Activated T-helper 1 cell treated with anti-CD3 and anti-CD28 coated beads, Interleukin-12 subunit alpha, Interleukin-12 subunit beta, Interleukin-2, Interleukin-4 antibody, amounts not matched to agents 30 ng/mL and 10 ng/mL and 1 ng/mL, durations not matched to agents 14 hours and 24 hours and 36 hours (primary cell): ENCODE data around the gene UBE2N. TPM values are rescaled to one million over a fixed set of nuclear protein-coding genes. Genes with fewer than 3 reads are reported as not detected.
"Not testable (repeated sequence)": the region's sequence is repeated elsewhere in the genome, so short reads cannot be mapped to it uniquely, and the experiment has no call there.

Experiments
- DNase-seq: peaks from one replicate; pipeline ENCODE4 v3.0.0; 2021; ENCODE audit warnings: low spot score
- H3K27ac Mint-ChIP-seq: one replicate; pipeline ENCODE4 v1.8.0; 2021; ENCODE audit warnings: mild to moderate bottlenecking, mixed read lengths
- H3K27me3 Mint-ChIP-seq: one replicate; pipeline ENCODE4 v1.8.0; 2022; ENCODE audit warnings: mild to moderate bottlenecking, moderate library complexity, mixed read lengths; ENCODE audit not compliant: insufficient read depth
- H3K36me3 Mint-ChIP-seq: one replicate; pipeline ENCODE4 v1.8.0; 2021; ENCODE audit warnings: low read depth, mixed read lengths
- H3K4me1 Mint-ChIP-seq: one replicate; pipeline ENCODE4 v1.8.0; 2021; ENCODE audit warnings: low read depth, mixed read lengths
- H3K4me3 Mint-ChIP-seq: one replicate; pipeline ENCODE4 v1.8.0; 2021; ENCODE audit warnings: mild to moderate bottlenecking, moderate library complexity, mixed read lengths
- H3K9me3 Mint-ChIP-seq: one replicate; pipeline ENCODE4 v1.8.0; 2021; ENCODE audit warnings: mixed read lengths
- intact Hi-C: fragments of 100-400 bp; cut with micrococcal nuclease; formaldehyde crosslinking; loops from one replicate; pipeline ENCODE4 v1.15.1; 2024
- total RNA-seq: library from RNA; stranded (reverse); gene quantifications from 2 replicates; pipeline ENCODE4 v1.2.3, GENCODE V29; 2022

Gene UBE2N
- total RNA-seq, 1 donor from 2014 or later, result 231 TPM

DNA sequence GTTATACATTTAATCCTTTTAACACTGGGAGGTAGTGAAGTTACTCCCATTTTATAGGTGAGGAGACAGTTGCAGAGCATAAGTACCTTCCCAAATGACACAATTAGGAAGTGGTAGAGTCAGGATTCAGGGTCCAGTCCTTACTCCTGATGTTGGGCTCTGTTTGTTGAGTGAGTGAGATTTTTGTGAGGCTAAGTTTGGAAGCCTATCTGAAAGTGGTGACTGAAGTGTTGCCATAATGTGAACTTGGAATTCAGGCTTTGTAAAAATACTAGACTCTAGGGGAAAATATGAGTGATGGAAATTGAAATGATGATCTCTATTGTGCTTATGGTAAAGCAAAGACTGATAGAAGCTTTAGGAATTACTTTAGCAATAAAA, 61.8 kb downstream of the UBE2N start:
- DNase-seq, result no peak
- peaks cover 2% of the 10 kb centered on the region for H3K27me3 Mint-ChIP-seq
- H3K4me1 Mint-ChIP-seq, result peaks cover 44% of the 10 kb centered on the region
- H3K4me3 Mint-ChIP-seq, result peak overlapping the region; percentile 100
- no peaks in the 10 kb centered on the region for H3K9me3 Mint-ChIP-seq
- H3K36me3 Mint-ChIP-seq, result peaks cover 26% of the 10 kb centered on the region
- peak overlapping the region; percentile 100 for H3K27ac Mint-ChIP-seq
- intact Hi-C loops, result loop anchor here (1.0 to 5.0 kb wide), 8 partner anchors 8 to 393 kb away; partner anchors contain the start of genes CRADD and MRPL42

DNA sequence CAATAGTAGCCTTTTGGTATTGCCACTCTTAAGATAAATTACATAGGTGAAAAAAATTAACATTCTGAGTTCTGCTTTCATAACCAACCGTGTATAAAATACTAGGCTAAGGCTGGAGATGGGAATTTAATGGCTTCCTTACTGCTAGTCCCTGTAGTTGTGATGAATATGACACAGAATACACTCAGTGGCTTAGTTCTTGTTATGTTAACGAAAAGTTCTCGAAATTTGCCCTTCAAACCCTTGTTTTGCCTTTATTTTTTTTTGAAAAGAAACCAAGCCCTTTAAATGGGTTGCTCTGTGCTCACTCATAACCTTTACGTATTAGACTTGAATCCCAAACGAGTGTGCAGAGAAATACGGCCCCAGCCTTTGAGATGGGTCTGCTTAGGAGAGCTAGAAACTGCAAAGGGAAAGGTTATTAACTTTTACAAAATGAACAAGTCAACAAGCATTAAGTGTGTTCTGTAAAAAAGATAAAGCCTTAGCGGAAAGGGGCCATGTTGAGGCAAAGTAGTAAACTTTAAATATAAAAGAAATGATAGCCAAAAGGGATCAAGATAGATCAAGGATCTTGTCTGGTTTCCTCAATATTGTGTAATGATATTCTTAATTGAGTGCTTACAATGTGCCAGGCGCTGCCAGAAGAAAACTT, 62.3 kb downstream of the UBE2N start:
- H3K27me3 Mint-ChIP-seq, result peaks cover 2% of the 10 kb centered on the region
- H3K4me1 Mint-ChIP-seq, result peaks cover 43% of the 10 kb centered on the region
- H3K36me3 Mint-ChIP-seq, result peaks cover 24% of the 10 kb centered on the region
- intact Hi-C loops, result loop anchor here (1.0 to 5.0 kb wide), 6 partner anchors 9 to 352 kb away; partner anchors contain the start of genes CRADD and MRPL42
- H3K27ac Mint-ChIP-seq, result peak overlapping the region; percentile 100
- no peak for DNase-seq
- H3K4me3 Mint-ChIP-seq, result peak overlapping the region; percentile 100
- no peaks in the 10 kb centered on the region for H3K9me3 Mint-ChIP-seq

DNA sequence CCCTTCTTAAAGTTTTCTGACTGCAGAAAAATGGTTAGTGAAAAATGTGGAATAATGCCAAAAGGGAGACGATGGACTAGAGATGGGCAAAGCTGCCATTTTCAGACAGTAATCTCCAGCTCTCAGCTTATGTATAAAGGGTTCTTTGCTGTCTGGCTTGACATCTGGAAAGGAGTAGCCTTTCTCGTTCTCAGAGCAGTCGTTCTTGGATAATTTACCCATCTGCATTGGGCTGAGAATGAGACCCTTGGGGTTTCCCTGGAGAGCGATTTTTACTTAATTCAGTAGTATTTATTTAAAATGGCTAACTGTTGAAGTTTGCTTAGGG, 62.8 kb downstream of the UBE2N start:
- H3K9me3 Mint-ChIP-seq, result no peaks in the 10 kb centered on the region
- H3K4me3 Mint-ChIP-seq, result peak overlapping the region; percentile 100
- peak overlapping the region; percentile 100 for H3K27ac Mint-ChIP-seq
- no peak for DNase-seq
- peaks cover 24% of the 10 kb centered on the region for H3K36me3 Mint-ChIP-seq
- peaks cover 2% of the 10 kb centered on the region for H3K27me3 Mint-ChIP-seq
- intact Hi-C loops, result loop anchor here (1.0 to 5.0 kb wide), 8 partner anchors 9 to 450 kb away; partner anchors contain the start of genes CRADD, EEA1 and MRPL42
- peaks cover 47% of the 10 kb centered on the region for H3K4me1 Mint-ChIP-seq

DNA sequence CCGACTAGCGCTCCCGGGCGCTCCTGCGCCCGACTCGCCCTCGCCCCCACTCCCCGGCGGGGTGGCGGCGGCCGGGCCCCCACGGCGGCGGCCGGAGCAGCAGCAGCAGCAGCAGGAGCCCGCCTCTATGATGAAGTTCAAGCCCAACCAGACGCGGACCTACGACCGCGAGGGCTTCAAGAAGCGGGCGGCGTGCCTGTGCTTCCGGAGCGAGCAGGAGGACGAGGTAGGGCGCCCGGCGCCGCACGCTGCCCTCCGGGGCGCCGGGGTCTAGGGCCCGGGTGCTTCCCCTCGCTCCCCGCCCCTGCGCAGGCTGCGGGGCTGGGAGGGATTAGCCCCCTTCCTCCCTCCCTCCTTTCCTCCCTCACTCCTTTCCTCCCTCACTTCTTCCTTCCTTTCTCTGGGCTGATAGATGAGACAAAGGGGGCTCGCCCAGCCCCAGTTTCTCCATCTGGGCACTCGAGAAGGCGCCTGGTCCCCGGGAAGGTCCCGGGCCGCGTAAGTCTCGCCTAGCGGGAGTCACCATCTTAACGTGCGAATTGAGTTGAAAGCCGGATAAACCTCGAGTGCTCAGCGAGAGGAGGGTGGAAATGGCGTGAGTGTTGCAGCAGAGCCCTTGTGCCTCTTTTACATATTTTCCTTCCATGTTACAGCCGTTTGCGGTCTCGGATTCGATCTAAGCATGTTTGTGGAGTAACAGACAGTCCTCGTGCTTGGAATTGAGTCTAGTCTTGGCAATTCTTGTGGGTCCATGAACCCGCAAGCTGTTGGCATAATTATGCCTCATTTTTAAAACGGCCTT, 63.4 kb downstream of the UBE2N start:
- peaks cover 20% of the 10 kb centered on the region for H3K36me3 Mint-ChIP-seq
- H3K9me3 Mint-ChIP-seq, H3K27me3 Mint-ChIP-seq: not testable (repeated sequence)
- peak; percentile 58 for DNase-seq
- peak overlapping the region; percentile 100 for H3K4me3 Mint-ChIP-seq
- intact Hi-C loops, result loop anchor here (1.0 to 5.0 kb wide), 7 partner anchors 38 to 449 kb away; partner anchors contain the start of genes CRADD, EEA1 and MRPL42
- H3K4me1 Mint-ChIP-seq, result peaks cover 50% of the 10 kb centered on the region
- peak overlapping the region; percentile 100 for H3K27ac Mint-ChIP-seq

DNA sequence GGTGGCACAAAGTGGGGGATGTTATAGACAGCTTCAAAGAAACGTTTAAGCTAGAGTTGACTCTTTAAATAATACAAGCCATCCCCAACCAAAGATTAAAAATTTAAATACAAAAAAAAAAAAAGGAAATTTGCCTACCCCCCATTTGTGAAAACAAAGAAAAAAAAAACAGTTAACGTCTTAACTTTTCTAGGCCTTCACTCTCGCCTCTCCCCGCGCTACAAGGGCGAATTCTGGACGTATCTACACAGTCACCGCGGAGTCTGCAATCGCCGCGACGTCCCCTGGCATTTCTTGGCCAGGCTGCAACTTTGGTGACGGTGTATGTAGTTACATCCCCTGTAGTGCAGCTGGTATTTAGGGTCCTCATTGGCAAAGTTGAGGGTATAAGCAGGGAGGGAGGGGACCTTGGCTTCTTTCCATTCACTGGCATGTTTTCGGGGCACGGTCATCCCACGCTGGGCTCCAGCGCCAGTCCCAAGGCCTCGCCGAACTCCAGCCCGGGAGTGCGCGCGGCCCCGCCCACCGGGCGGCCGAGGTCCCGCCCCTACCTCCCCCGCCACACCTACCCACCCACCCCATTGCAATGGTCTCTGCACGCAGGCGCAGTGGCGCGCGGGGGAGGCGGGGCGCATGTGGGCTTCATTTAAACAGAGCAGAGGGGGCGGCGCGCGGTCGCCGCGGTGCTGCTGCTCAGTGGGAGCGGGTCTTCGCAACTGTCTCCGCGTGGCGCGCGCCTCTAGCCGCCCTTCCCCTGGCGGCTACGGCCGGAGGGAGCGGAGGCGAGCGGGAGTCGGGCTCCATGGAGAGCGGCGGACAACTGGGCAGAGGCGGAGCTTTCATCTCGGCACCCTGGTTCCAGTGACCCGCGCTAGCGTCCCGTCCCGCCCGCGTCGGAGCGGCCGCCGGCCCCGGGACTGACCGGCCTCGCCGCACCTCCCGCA, 64.2 kb downstream of the UBE2N start, which contains the start of gene NUDT4:
Gene NUDT4 (plus strand): TSS at position 674 of the 944 bp plus-strand sequence. CDS start 398 bp downstream, outside the sequence.
- intact Hi-C loops, result loop anchor here (1.0 to 5.0 kb wide), 10 partner anchors 39 to 448 kb away; partner anchors contain the start of genes CRADD, EEA1 and MRPL42
- peak within 1 kb of the TSS; percentile 100 for H3K4me3 Mint-ChIP-seq
- peak within 1 kb of the TSS; percentile 100 for H3K27ac Mint-ChIP-seq
- peaks cover 16% of the 10 kb centered on the region for H3K36me3 Mint-ChIP-seq
- no peaks in the 10 kb centered on the region for H3K9me3 Mint-ChIP-seq
- DNase-seq, result peak; percentile 94
- H3K27me3 Mint-ChIP-seq, result peaks cover 2% of the 10 kb centered on the region
- peaks cover 50% of the 10 kb centered on the region for H3K4me1 Mint-ChIP-seq

DNA sequence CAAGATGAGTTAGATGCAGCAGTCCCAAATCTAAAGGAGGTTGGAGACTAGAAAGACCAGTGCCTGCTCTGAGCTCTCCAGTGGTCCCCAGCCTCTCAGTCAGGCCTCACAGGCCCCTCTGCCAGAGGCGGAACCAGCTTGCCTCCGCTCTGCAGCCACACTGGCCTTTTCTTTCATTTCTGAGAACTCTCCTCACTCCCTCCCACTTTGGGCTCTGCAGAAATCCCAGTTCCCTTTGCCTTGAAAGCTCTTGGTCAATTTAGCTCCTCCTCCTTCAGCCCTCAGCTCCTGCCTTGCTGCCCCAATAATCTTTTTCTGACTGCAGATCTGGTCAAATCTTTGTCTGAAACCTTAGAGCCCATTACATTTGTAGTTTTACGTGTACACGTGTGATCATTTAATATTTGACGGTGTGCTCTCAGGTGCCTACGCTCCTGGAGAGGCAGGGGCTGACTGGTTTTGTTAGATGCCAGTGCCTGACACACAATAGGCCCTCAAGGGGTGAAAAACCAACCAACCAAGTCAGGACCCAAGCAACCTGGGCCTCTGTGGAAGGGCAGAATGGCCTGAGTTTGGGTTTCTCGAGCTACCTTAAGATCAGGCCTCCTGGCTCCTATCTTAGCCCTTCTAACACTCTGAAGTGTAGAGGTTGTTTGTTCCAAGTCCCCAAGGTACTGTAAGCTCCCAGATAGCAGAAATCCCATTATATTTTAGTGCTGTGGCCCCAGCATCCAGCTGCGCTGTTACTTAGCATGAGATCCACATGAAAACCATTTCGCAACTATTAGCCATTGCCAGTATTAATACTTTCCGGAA, 65.1 kb downstream of the UBE2N start:
- no peak overlapping the region for H3K27ac Mint-ChIP-seq
- DNase-seq, result no peak
- peaks cover 12% of the 10 kb centered on the region for H3K36me3 Mint-ChIP-seq
- peak overlapping the region; percentile 40 for H3K4me3 Mint-ChIP-seq
- peaks cover 2% of the 10 kb centered on the region for H3K27me3 Mint-ChIP-seq
- intact Hi-C loops, result loop anchor here (1.0 to 5.0 kb wide), 5 partner anchors 66 to 349 kb away; partner anchors contain the start of gene CRADD
- H3K9me3 Mint-ChIP-seq, result no peaks in the 10 kb centered on the region
- H3K4me1 Mint-ChIP-seq, result peaks cover 47% of the 10 kb centered on the region

DNA sequence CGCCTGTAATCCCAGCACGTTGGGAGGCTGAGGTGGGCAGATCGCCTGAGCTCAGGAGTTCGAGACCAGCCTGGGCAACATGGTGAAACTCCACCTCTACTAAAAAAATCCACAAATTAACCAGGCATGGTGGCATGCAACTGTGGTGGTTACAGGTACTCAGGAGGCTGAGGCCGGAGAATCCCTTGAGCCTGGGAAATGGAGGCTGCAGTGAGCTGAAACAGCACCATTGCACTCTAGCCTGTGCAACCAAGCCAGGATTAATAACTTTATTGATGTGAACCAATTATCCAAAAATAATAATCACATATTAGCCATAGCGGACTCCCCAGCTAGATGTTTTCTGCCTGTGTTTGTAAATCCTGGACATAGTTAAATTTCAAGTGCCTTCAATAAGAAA, 65.8 kb downstream of the UBE2N start:
- Mint-ChIP-seq H3K27ac (no peak overlapping the region), H3K4me1 (peaks cover 40% of the 10 kb centered on the region), H3K4me3 (no peak overlapping the region), H3K9me3 (no peaks in the 10 kb centered on the region), H3K27me3 (peaks cover 2% of the 10 kb centered on the region), H3K36me3 (peaks cover 8% of the 10 kb centered on the region)
- DNase-seq, result no peak
- intact Hi-C loops, result loop anchor here (2.0 to 5.0 kb wide), 3 partner anchors 131 to 349 kb away; partner anchors contain the start of gene CRADD

DNA sequence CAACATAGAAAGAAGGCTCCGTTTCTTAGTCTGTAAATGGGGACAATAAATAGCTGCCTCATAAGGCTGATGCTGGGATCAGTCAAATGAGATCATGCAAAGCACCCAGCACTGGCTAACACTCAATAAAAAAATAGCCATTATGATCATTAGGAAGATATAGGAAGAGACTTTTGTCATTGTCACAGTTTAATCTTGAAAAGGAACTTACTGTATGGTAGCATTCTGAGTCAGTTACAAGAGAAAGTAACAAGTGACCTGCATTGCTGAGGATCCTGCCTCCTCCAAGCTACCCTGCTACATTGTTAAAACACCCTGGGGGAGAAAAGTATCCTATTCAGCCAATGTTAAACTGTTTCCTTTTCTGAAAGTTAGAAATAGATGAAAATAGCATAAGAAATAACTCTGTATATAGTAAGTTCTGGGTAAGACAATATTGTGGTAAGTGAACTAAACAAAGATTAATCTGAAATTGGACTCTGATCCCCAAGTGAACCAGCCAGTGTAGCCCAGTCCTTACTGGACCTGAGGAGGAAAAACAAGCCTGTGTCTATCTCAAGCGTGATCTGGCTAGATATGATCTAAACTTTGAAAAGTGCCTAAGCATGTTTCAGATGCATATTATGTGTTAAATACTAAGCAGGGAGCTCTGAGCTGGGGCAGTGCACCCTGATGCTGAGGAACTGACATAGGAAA, 67.6 kb downstream of the UBE2N start:
- Mint-ChIP-seq H3K27me3 (peaks cover 2% of the 10 kb centered on the region), H3K36me3 (peaks cover under 1% of the 10 kb centered on the region), H3K4me3 (no peak overlapping the region), H3K27ac (no peak overlapping the region), H3K4me1 (peaks cover 22% of the 10 kb centered on the region), H3K9me3 (no peaks in the 10 kb centered on the region)
- DNase-seq, result no peak
- intact Hi-C loops, result no loop called here

DNA sequence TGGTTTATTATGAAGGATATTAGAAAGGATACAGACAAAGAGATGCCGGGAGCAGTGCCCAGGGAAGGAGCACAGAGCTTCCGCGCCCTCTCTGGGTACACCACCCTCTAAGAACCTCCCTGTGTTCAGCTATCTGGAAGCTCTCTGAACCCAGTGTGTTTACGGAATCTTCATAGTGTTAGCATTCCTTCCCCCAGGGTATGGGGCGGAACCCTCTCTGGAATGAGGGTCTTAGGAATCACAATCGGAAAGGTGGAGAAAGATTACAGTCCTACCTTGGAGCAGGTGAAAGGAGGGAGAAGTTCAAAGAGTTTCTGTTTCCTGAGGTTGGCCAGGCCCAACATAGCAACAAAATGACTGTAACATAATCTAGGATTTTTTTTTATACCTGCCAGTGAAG, 70.8 kb downstream of the UBE2N start:
- Mint-ChIP-seq H3K4me1 (peaks cover 7% of the 10 kb centered on the region), H3K27me3 (no peaks in the 10 kb centered on the region), H3K27ac (no peak overlapping the region), H3K9me3 (no peaks in the 10 kb centered on the region), H3K4me3 (no peak overlapping the region), H3K36me3 (no peaks in the 10 kb centered on the region)
- DNase-seq, result no peak
- intact Hi-C loops, result no loop called here

DNA sequence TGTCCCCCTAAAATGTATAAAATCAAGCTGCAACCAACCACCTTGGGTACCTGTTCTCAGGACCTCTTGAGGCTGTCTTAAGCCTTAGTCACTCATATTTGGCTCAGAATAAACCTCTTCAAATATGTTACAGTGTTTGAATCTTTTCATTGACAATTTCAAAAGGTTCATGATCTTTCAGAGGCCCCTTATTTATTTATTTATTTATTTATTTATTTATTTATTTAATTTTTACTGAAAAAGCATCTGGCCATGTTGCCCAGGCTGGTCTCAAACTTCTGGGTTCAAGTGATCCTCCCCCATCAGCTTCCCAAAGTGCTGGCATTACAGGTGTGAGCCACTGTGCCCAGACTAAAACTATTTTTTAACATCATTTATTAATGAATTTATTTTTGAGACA, 72.2 kb downstream of the UBE2N start:
- Mint-ChIP-seq H3K9me3 (no peaks in the 10 kb centered on the region), H3K36me3 (no peaks in the 10 kb centered on the region), H3K27ac (no peak overlapping the region), H3K4me3 (no peak overlapping the region), H3K4me1 (peaks cover 7% of the 10 kb centered on the region), H3K27me3 (no peaks in the 10 kb centered on the region)
- intact Hi-C loops, result no loop called here
- no peak for DNase-seq

DNA sequence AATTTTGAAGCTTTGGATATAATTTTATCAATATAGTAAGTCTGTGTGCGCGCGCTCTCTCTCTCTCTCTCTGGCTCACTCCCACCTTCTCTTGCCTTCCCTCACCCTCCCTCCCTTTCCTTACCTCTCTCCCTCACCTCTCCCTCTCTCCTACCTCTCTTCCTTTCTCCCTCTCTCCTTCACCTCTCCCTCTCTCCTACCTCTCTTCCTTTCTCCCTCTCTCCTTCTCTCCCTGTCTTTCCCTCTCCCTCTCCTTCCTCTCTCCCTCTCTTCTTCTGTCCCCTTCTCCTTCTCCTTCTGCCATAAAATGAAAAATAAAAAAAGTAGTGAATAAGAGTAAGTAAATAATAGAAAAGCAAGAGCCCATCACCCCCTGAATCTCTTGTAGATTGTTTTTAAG, 73.0 kb downstream of the UBE2N start:
- no peak overlapping the region for H3K27ac Mint-ChIP-seq
- no peak for DNase-seq
- no peaks in the 10 kb centered on the region for H3K9me3 Mint-ChIP-seq
- H3K4me1 Mint-ChIP-seq, result peaks cover 5% of the 10 kb centered on the region
- no peak overlapping the region for H3K4me3 Mint-ChIP-seq
- no peaks in the 10 kb centered on the region for H3K27me3 Mint-ChIP-seq
- H3K36me3 Mint-ChIP-seq, result no peaks in the 10 kb centered on the region
- intact Hi-C loops, result no loop called here
